Measurements from ENCODE around the gene CRELD1. TPM values are rescaled to one million over a fixed set of nuclear protein-coding genes. Genes with fewer than 3 reads are reported as not detected.

Gene CRELD1
- total RNA-seq, 1 donor, result 7.6 TPM

DNA sequence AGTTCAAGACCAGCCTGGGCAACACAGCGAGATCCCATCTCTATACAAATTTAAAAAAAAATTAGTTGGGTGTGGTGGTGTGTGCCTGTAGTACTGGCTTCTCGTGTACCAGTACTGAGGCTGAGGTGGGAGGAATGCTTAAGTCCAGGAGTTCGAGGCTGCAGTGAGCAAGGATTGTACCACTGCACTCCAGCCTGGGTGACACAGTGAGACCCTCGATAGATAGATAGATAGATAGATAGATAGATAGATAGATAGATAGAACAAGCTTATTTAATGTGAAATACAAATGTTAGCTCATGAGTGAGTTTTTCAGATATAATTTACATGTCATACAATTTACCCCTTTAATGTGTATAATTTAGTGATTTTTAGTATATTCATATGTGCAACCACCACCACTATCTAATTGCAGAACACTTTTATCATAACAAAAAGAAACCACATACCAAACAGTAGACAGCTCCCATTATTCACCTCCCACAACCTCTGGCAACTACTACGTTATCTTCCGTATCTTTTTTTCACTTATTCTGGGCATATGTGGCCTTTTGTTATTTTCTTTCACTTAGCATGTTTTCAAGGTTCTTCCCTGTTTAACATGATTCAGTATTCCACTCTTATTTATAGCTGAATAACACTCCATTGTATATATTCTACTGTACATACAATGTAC is 31.7 kb downstream of the CRELD1 start:
- H3K4me2 ChIP-seq (ENCODE audit: insufficient read depth, low read length), result no peak overlapping the region
- no peaks in the 10 kb centered on the region for H3K27me3 ChIP-seq (ENCODE audit: insufficient read depth, low read length)
- no peaks in the 10 kb centered on the region for H4K20me1 ChIP-seq (ENCODE audit: insufficient read depth, low read length)
- H3K27ac ChIP-seq (ENCODE audit: low read depth, low read length), result no peak overlapping the region
- H3K4me3 ChIP-seq (ENCODE audit: insufficient read depth, low read length), result no peak overlapping the region
- H3K79me2 ChIP-seq (ENCODE audit: insufficient read depth, low read length), result no peaks in the 10 kb centered on the region
- H2AFZ ChIP-seq (ENCODE audit: low read length), result no peak overlapping the region
- peaks cover 9% of the 10 kb centered on the region for H3K4me1 ChIP-seq (ENCODE audit: insufficient read depth, low read length)
- peaks cover 27% of the 10 kb centered on the region for H3K36me3 ChIP-seq (ENCODE audit: insufficient read depth, low read length)
- TF ChIP-seq, protein P1, sequence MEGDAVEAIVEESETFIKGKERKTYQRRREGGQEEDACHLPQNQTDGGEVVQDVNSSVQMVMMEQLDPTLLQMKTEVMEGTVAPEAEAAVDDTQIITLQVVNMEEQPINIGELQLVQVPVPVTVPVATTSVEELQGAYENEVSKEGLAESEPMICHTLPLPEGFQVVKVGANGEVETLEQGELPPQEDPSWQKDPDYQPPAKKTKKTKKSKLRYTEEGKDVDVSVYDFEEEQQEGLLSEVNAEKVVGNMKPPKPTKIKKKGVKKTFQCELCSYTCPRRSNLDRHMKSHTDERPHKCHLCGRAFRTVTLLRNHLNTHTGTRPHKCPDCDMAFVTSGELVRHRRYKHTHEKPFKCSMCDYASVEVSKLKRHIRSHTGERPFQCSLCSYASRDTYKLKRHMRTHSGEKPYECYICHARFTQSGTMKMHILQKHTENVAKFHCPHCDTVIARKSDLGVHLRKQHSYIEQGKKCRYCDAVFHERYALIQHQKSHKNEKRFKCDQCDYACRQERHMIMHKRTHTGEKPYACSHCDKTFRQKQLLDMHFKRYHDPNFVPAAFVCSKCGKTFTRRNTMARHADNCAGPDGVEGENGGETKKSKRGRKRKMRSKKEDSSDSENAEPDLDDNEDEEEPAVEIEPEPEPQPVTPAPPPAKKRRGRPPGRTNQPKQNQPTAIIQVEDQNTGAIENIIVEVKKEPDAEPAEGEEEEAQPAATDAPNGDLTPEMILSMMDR (IDR thresholded peaks at IDR 0.05; ENCODE audit: extremely low read depth, low read depth, low read length), result no peak
- H3K9me3 ChIP-seq (ENCODE audit: low read depth, low read length), result no peaks in the 10 kb centered on the region
- no peak for DNase-seq (ENCODE audit: insufficient read length, low spot score, missing footprints)

DNA sequence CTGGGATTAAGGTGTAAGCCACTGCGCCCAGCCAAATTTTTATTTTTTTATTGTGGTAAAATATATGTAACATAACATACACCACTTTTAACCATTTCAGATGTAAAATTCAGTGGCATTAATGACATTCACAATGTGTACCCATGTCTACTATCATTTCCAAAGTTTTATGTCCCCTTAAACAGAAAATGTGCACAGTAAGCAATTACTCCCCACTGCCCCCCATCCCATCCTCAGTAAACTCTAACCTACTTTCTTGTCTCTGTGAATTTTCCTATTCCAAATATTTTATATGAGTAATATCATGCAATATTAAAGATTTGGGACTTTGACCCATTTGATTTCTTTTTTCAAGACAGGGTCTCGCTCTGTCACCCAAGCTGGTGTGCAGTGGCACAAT is 33.2 kb downstream of the CRELD1 start:
- Histone ChIP-seq H3K79me2 (ENCODE audit: insufficient read depth, low read length) (no peaks in the 10 kb centered on the region), H2AFZ (ENCODE audit: low read length) (no peak overlapping the region), H3K9me3 (ENCODE audit: low read depth, low read length) (no peaks in the 10 kb centered on the region), H3K4me3 (ENCODE audit: insufficient read depth, low read length) (no peak overlapping the region), H3K4me2 (ENCODE audit: insufficient read depth, low read length) (no peak overlapping the region), H4K20me1 (ENCODE audit: insufficient read depth, low read length) (no peaks in the 10 kb centered on the region), H3K27me3 (ENCODE audit: insufficient read depth, low read length) (no peaks in the 10 kb centered on the region), H3K27ac (ENCODE audit: low read depth, low read length) (no peak overlapping the region), H3K36me3 (ENCODE audit: insufficient read depth, low read length) (peaks cover 33% of the 10 kb centered on the region), H3K4me1 (ENCODE audit: insufficient read depth, low read length) (peaks cover 23% of the 10 kb centered on the region)
- TF ChIP-seq, protein P1 (IDR thresholded peaks at IDR 0.05; ENCODE audit: extremely low read depth, low read depth, low read length), result no peak
- no peak for DNase-seq (ENCODE audit: insufficient read length, low spot score, missing footprints)

GRCh38 chr3:9969632-9970019 is 36.0 kb downstream of the CRELD1 start:
- Histone ChIP-seq H3K27me3 (ENCODE audit: insufficient read depth, low read length) (no peaks in the 10 kb centered on the region), H3K4me3 (ENCODE audit: insufficient read depth, low read length) (no peak overlapping the region), H3K27ac (ENCODE audit: low read depth, low read length) (peak overlapping the region; percentile 77), H3K4me2 (ENCODE audit: insufficient read depth, low read length) (no peak overlapping the region), H4K20me1 (ENCODE audit: insufficient read depth, low read length) (no peaks in the 10 kb centered on the region), H3K4me1 (ENCODE audit: insufficient read depth, low read length) (peaks cover 23% of the 10 kb centered on the region), H3K36me3 (ENCODE audit: insufficient read depth, low read length) (peaks cover 57% of the 10 kb centered on the region), H3K79me2 (ENCODE audit: insufficient read depth, low read length) (no peaks in the 10 kb centered on the region), H2AFZ (ENCODE audit: low read length) (no peak overlapping the region), H3K9me3 (ENCODE audit: low read depth, low read length) (no peaks in the 10 kb centered on the region)
- TF ChIP-seq, protein P1 (IDR thresholded peaks at IDR 0.05; ENCODE audit: extremely low read depth, low read depth, low read length), result no peak
- DNase-seq (ENCODE audit: insufficient read length, low spot score, missing footprints), result no peak

DNA sequence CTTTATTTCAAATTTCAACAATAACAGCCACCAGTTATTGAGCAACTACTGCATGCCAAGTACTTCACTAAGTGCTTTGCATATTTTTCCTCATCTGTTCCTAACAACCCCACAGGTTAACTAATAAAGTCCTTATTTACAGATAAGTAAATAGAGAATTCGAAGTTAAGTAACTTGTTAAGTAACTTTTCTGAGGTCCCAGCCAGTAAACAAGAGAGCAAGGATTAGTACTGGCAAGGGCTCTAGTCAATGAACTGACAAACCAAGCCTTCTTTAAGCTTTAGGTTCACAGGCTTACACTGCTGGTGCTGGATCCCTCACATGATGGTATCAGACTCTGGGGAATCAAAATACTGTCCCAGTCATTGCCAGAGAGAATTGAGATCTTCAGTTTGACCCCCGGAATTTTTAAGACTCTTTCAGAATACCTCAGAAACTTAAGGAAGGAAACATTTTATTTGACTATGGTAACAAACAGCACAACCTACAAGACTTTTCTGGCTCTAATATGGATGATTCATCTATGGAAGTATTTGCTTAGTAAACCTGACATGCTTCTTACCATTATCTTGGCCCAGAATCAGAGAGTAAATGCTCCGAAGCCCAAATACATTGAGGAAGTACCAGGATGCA is 36.5 kb downstream of the CRELD1 start:
- H3K27ac ChIP-seq (ENCODE audit: low read depth, low read length), result peak overlapping the region; percentile 77

More for the DNA sequence above, 36.5 kb downstream of the CRELD1 start:
- H3K4me1 ChIP-seq (ENCODE audit: insufficient read depth, low read length), result peaks cover 23% of the 10 kb centered on the region
- H3K27me3 ChIP-seq (ENCODE audit: insufficient read depth, low read length), result no peaks in the 10 kb centered on the region
- DNase-seq (ENCODE audit: insufficient read length, low spot score, missing footprints), result peak; percentile 57
- peaks cover 2% of the 10 kb centered on the region for H3K79me2 ChIP-seq (ENCODE audit: insufficient read depth, low read length)
- peaks cover 60% of the 10 kb centered on the region for H3K36me3 ChIP-seq (ENCODE audit: insufficient read depth, low read length)
- H2AFZ ChIP-seq (ENCODE audit: low read length), result no peak overlapping the region
- TF ChIP-seq, protein P1 (IDR thresholded peaks at IDR 0.05; ENCODE audit: extremely low read depth, low read depth, low read length), result no peak
- H3K9me3 ChIP-seq (ENCODE audit: low read depth, low read length), result no peaks in the 10 kb centered on the region
- H4K20me1 ChIP-seq (ENCODE audit: insufficient read depth, low read length), result no peaks in the 10 kb centered on the region
- peak overlapping the region; percentile 15 for H3K4me2 ChIP-seq (ENCODE audit: insufficient read depth, low read length)
- H3K4me3 ChIP-seq (ENCODE audit: insufficient read depth, low read length), result no peak overlapping the region
